GM21526 (cell line): ENCODE measurements around the gene XPR1.

ENCODE experiments used
- ATAC-seq: cut with Tn5 transposase; IDR thresholded peaks from one replicate; pipeline ENCODE4 v1.9.1; 2021; ENCODE audit warnings: moderate library complexity; ENCODE audit not compliant: unreplicated experiment, low FRiP score

XPR1 gene

DNA sequence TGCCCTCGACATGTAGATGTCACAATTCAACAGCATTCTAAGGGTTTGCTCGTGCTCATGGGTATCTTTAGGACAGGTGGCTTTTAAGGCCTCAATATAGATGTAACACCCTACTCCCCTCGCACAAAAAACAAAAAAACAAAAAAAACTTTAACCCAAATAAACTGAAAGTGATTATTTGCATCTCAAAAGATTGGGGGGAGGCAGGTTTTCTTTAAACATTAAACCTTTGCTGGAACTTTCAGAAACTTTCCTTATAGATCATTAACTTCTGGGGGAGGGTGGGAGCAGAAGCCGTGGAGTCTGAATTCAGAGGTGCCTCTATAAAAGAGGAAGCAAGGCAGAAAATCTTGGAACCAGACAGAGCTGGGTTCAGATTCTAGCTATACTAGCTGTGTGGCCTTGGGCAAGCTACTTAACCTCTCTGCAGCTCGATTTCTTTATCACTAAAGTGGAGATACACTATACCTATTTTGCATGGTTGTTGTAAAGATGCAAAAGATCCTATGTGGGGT, 277.7 kb downstream of the XPR1 start:
- no peak for ATAC-seq

- ATAC-seq, result no peak
Measured at GRCh38 chr1:180911640-180912191, 279.9 kb downstream of the XPR1 start.

DNA sequence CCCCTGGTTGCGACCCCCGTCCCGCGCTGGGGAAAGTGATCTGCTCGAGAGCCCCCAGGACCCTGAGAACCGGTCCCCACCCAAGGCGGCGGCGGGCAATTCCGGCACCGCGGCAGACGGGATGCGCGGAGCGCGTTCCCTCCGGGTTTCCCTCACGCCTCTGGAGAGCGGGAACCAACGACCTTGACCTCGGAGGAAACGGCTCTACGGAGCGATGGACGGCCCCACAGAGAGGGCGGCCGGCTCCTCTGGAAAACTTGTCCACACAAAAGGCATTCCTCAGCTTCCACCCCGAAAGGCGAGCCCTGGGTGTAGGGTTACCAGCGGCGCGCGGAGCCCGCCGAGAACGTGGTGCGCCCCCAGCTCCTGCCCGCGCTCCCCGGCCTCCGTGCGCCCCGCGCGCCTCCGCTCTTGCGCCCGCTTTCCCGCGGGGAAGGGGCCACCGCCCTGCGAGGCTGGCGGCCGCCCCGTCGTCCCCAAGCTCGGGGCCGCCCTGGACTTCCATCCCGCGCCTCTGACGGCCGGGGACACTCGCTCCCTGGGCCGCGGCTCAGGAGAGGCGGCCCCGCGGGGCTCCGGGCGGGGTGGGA, 280.5 kb downstream of the XPR1 start:
- no peak for ATAC-seq

DNA sequence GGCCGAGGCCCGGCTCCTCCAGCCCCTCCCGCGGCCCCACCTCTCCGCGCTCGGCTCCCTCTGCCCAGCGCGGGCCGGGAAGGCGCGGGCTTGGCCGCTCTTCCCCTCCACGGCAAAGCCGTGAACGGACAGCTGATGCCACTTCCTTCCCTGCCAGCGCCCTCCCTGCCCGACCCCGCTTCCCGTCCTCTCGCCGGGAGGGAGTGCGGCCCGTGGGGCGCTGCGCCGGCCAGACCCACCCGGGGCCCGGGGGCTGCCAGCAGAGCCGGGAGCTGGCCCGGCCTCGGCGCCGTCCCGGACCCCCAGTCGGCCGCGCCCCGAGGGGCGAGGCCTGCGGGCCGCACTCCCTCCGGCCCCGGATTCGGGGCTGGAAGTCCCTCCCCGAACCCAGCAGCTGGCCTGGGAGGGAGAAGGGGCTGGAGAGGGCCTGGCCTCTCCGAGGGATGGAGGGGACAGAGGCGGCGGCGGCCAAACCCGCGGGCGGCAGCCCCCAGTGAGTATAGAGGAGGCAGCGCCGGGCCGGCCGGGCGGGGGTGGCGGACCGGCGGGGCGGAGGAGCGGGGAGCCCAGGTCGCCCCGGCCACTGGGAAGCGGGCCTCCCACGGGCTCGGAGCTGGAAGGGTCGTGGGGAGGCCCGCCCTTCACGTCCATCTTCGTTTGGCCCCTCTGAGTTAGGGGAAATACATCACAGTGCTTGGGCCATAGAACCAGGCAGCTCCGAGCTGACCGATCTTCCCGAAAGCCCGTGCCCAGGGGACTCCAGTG, 281.2 kb downstream of the XPR1 start, which contains the start of gene KIAA1614:
Gene KIAA1614, plus strand, starts transcription at position 97 of the 765 bp plus-strand sequence. Its CDS starts 347 bp downstream, at position 444.
- ATAC-seq, result no peak

DNA sequence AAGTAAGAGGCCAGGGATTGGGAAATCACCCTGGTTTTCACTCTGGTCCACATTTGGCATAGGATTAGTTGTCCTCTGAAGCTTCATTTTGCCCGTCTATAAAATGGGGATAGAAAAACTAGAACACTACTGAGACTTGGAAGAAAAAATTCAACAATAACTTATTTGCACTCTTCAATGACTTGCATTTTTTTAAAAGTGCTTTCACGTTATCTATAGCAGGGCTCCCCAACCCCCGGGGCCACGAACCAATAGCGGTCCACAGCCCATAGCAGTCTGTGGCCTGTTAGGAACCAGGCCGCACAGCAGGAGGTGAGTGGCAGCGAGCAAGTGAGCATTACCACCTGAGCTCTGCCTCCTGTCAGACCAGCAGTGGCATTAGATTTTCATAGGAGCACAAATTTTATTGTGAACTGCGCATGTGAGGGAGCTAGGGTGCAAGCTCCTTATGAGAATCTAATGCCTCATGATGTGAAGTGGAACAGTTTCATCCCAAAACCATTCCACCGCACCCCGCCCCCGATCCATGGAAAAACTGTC, 283.7 kb downstream of the XPR1 start:
- ATAC-seq, result no peak

GRCh38 chr1:180916012-180916770, 284.4 kb downstream of the XPR1 start:
- ATAC-seq, result no peak

DNA sequence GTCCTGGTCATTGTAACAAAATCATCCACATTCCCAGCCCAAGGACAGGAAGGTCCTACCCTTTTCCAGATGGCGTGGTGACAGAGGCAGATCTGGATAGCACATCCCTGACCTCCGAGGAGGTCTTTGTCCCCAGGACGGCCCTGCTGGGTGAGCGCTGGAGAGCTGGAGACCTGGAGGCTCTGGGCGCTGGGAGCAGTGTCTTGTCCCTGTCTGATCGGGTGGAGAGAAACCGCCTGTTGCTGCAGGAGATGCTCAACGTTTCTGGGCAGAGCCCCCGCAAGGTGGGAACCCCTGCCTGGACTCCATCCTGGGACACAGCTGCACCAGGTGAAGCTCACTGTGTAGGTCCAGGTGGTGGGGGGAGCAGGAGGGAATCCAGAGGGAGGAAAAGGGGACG, 284.9 kb downstream of the XPR1 start:
- ATAC-seq, result no peak

DNA sequence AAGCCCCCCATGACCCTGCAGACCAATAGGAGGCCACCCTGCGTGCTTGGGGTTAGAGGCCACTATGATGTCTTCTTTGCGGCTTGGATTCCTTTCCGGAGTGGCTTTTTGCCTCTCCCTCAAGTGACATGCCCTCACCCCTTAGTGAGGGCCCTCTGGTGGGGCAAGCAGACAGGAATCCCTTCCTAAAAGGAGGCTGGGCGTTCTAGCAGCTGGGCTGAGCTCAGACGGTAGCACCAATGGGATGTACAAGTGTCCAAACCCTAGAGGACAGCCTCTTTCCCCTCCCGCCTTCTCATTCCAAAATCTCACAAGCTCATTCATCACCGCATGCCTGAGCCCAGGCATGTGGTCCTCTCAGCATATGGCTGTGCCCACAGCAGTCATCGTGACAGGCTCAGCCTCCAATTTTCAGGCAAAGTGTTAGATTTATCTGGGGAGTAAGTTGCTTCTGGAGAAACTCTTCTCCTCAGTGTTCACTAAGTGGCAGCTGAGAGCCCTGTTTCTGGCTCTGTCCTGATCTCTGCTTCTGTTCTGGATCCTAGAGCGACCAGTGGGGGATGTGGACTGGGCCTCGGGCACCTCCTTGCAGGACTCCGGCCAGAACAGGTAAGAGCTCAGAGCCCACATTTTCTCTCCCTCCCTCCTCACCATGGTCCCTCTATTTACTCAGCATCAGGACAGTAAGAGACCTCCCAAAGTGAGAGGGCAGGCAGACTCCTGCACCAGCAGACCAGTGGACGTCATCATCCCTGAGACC, 285.7 kb downstream of the XPR1 start:
- ATAC-seq, result no peak

DNA sequence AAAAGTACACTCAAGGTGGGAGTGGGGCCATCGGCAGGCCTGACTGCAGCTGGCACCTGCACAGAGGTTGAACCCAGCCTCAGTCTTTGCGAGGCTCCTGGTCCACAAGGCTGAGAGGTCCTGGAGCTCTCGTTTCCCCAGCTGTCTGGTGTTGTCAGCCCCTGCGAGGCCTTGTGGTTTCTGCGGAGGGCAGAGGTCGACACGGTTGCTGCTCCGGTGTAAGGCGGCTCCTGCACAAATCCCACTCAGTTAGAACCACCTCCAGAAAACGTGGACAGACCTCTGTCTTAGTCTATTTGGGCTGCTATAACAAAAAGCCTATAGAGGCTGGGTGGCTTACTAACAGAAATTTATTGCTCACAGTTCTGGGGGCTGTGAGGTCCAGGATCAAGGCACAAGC, 286.7 kb downstream of the XPR1 start:
- ATAC-seq, result peak; percentile 55

GRCh38 chr1:180919183-180919700, 287.4 kb downstream of the XPR1 start:
- ATAC-seq, result no peak

GRCh38 chr1:180920193-180920592, 288.4 kb downstream of the XPR1 start:
- no peak for ATAC-seq

GRCh38 chr1:180920702-180921101, 288.9 kb downstream of the XPR1 start:
- no peak for ATAC-seq

DNA sequence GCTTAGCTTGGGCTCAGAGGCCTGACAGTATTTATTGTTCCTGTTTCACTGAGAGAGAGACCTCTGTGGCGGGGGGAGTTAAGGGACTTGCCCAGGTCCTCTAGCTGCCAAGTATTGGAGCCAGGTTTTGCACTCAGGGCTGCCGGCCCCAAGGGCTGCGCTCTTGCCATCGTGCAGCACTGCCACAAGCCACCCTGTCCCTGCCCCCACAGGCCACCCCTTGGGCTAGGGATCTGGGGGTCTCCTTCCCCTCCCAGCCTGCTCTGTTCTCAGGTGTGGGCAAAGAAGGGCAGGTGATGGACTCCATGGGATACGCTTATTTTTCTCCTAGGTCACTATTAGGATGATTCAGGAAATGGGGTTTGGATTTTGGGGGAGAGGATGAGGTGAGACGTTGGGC, 289.6 kb downstream of the XPR1 start:
- no peak for ATAC-seq

- ATAC-seq, result no peak
Measured at GRCh38 chr1:180921891-180922630, 290.2 kb downstream of the XPR1 start.

- no peak for ATAC-seq
Measured at GRCh38 chr1:180922631-180923015, 290.8 kb downstream of the XPR1 start.

DNA sequence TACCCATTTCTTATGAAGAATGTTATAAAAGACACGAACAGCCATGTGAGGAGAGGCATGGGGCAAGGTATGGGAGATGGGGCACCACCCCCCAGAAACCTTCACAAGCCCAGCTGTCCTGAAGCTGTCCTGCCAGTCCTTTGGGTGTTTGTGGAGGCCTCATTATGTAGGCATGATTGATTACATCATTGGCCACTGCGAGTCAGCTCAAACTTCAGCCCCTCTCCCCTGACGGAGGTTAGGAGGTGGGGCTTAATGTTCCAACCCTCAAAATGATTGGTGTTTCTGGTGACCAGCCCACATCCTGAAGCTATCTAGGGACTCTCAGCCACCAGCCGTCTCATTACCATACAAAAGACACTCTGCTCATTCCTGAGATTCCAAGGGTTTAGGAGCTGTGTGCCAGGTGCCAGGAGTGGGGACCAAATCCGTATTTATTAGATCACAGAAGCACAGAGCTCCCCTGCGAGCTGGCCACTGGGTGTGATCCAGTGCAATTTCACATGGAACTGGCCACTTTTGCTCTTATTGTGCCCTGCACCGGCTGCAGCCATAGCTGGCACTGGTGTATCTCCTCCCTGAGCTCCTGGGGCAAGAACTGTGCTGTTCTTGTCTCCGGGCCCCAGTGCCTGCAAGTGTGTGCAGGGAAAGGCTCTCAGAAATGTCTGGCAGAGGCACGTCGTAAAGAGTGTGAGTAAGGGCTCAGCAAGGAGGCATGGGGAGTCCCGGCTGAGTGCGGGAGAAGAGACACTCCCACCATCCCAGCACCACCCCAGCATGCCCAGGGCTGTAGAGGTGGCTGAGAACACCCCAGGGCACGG, 291.4 kb downstream of the XPR1 start:
- ATAC-seq, result no peak

DNA sequence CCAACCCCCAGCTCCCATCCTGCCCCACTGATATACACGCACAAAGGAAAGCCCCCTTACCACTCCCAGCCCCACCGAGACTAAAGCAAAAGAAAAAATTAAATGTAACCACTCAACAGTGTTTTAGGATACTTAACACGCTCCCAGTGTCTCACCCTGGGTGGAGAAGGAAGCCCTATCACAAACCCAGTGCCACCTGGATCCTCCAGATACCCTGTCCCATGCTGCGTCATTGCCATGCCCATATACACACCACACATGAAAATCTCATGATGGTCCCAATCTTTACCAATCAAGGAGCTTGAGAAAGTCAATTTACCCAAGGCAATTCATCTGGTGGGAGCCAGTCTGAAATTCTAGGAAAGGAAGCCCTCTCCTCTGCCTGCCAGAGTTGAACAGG, 292.1 kb downstream of the XPR1 start:
- ATAC-seq, result no peak

DNA sequence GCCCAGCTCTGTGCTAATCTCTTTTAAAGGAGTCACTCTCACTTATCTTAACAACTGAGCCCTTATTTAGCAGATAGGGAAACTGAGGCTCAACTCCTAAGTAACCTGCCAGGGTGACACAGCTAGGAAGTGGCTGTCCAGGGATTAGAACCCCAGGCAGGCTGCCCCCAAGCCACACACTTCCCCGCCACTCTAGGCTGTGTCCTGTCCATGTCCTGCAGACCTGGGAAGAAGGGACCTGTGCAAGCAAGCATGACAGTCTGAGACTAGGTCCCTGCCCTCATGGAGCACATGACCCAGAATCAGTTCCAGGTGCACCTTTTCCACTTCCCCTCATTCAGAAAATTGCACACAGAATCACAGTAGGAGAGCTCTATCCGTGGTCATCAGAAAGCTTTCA, 293.1 kb downstream of the XPR1 start:
- ATAC-seq, result no peak
